Endothelial cell of umbilical vein (primary cell): ENCODE measurements around the gene ITPR2. TPM values are rescaled to one million over a fixed set of nuclear protein-coding genes. Genes with fewer than 3 reads are reported as not detected.

ENCODE experiments used
- BruUV-seq: library from RNA; stranded (reverse); fragments of 400-500 nt; replicated peaks from 2 replicates; lab custom pipeline; 2021; lab: Mats Ljungman, UMichigan
- CTCF ChIA-PET: fragments of 300-600, 350-600 bp; sonication (Branson Sonifier 250); formaldehyde crosslinking; loops from one replicate; lab custom pipeline; 2021; ENCODE audit warnings: antibody characterized with exemption, inconsistent platforms; lab: Charles Lee
- POLR2A ChIA-PET: fragments of 300-600, 350-600 bp; sonication (Branson Sonifier 250); formaldehyde crosslinking; loops from one replicate; lab custom pipeline; 2021; ENCODE audit warnings: antibody characterized with exemption, inconsistent platforms; lab: Charles Lee
- DNase-seq: peaks from one replicate; pipeline ENCODE4 v3.0.0-alpha.2; 2011; ENCODE audit warnings: low read depth, low spot score
- FAIRE-seq: peaks from 2 replicates; lab custom pipeline; 2011; peaks lifted over from hg19 to GRCh38; lab: Jason Lieb, UNC
- H2AFZ ChIP-seq: 2 replicates; pipeline ENCODE4 v1.6.0; 2012; ENCODE audit warnings: low read depth, low read length, control low read depth, inconsistent platforms
- H3K27ac ChIP-seq: 2 replicates; pipeline ENCODE4 v1.5.1; 2011; ENCODE audit warnings: low read depth, mild to moderate bottlenecking, control low read depth, low read length, moderate library complexity; ENCODE audit not compliant: insufficient read depth
- H3K27me3 ChIP-seq, 2 experiments: 2 replicates each; pipeline versions ENCODE4 v1.6.0 to v1.6.1; 2011; ENCODE audit warnings: low read length in 2 of 2, mixed read lengths in 1 of 2; ENCODE audit not compliant: control insufficient read depth in 2 of 2, insufficient read depth in 2 of 2
- H3K36me3 ChIP-seq, 2 experiments: 2 replicates in 1 of 2; 3 replicates in 1 of 2; pipeline ENCODE4 v1.5.1; 2011; ENCODE audit warnings: low read length in 2 of 2, mild to moderate bottlenecking in 1 of 2, moderate library complexity in 1 of 2; ENCODE audit not compliant: control insufficient read depth in 2 of 2, insufficient read depth in 2 of 2; ENCODE audit errors: extremely low read depth in 1 of 2
- H3K4me1 ChIP-seq: 3 replicates; pipeline ENCODE4 v1.5.1; 2011; ENCODE audit warnings: mild to moderate bottlenecking, low read length; ENCODE audit not compliant: control insufficient read depth, insufficient read depth; ENCODE audit errors: extremely low read depth
- H3K4me2 ChIP-seq: 2 replicates; pipeline ENCODE4 v1.6.1; 2011; ENCODE audit warnings: low read length, control low read depth, mixed read lengths; ENCODE audit not compliant: insufficient read depth
- H3K4me3 ChIP-seq, 3 experiments: fragments of 200-600 bp in 1 of 3; sonication (generic), shearing (Covaris generic) in 1 of 3; replicated peaks in 1 of 3; 2 replicates each; pipeline ENCODE4 v1.5.1; 2011 to 2016; ENCODE audit warnings: control low read depth in 3 of 3, low read length in 3 of 3, mild to moderate bottlenecking in 2 of 3, inconsistent platforms in 1 of 3, low read depth in 1 of 3, moderate library complexity in 1 of 3; ENCODE audit not compliant: insufficient read depth in 1 of 3
- H3K79me2 ChIP-seq: 2 replicates; pipeline ENCODE4 v1.6.0; 2012; ENCODE audit warnings: low read length, inconsistent platforms; ENCODE audit not compliant: control insufficient read depth, insufficient read depth
- H3K9ac ChIP-seq: replicated peaks from 2 replicates; pipeline ENCODE3; 2011; ENCODE audit warnings: low read length, control low read depth; ENCODE audit not compliant: insufficient read depth; ENCODE audit errors: extremely low read depth
- H3K9me1 ChIP-seq: replicated peaks from 3 replicates; pipeline ENCODE4 v1.6.0; 2011; ENCODE audit warnings: mild to moderate bottlenecking, low read length; ENCODE audit not compliant: control insufficient read depth, insufficient read depth; ENCODE audit errors: extremely low read depth
- H3K9me3 ChIP-seq: replicated peaks from 2 replicates; pipeline ENCODE4 v1.5.1; 2012; ENCODE audit warnings: low read length, inconsistent platforms; ENCODE audit not compliant: control insufficient read depth, insufficient read depth
- H4K20me1 ChIP-seq: replicated peaks from 2 replicates; pipeline ENCODE3; 2011; ENCODE audit warnings: mild to moderate bottlenecking, low read length; ENCODE audit not compliant: control insufficient read depth, insufficient read depth; ENCODE audit errors: extremely low read depth
- EZH2 ChIP-seq: IDR thresholded peaks from 2 replicates; pipeline ENCODE4 v1.6.1; 2012; ENCODE audit warnings: borderline replicate concordance, low read depth, mild to moderate bottlenecking, moderate library complexity, low read length, inconsistent platforms; ENCODE audit not compliant: severe bottlenecking
- FOS ChIP-seq: IDR thresholded peaks from 2 replicates; pipeline ENCODE4 v1.6.1; 2011; ENCODE audit warnings: mild to moderate bottlenecking, low read length, moderate library complexity, borderline replicate concordance; ENCODE audit not compliant: insufficient read depth
- GATA2 ChIP-seq: IDR thresholded peaks from 2 replicates; pipeline ENCODE4 v1.7.0; 2011; ENCODE audit warnings: low read depth, mild to moderate bottlenecking, moderate library complexity, mixed read lengths, low read length; ENCODE audit not compliant: insufficient read length, insufficient read depth
- JUN ChIP-seq: IDR thresholded peaks from 2 replicates; pipeline ENCODE4 v1.6.1; 2011; ENCODE audit warnings: borderline replicate concordance, low read depth; ENCODE audit not compliant: insufficient read length, insufficient read depth
- MYC ChIP-seq: IDR thresholded peaks from one replicate; pipeline ENCODE4 v1.6.1; 2011; ENCODE audit warnings: mild to moderate bottlenecking, low read depth, low read length
- POLR2A ChIP-seq: IDR thresholded peaks from 2 replicates; pipeline ENCODE4 v1.6.1; 2012; ENCODE audit warnings: low read depth, mild to moderate bottlenecking, control low read depth, low read length
- POLR2AphosphoS5 ChIP-seq: IDR thresholded peaks from 2 replicates; pipeline ENCODE4 v1.6.1; 2012; ENCODE audit warnings: low read depth, mild to moderate bottlenecking, control low read depth, low read length, moderate library complexity; ENCODE audit not compliant: insufficient read depth
- dilution Hi-C: fragments of 300-500 bp; cut with MboI; formaldehyde crosslinking; loops from one replicate; pipeline ENCODE4 v1.15.0; 2019; ENCODE audit warnings: low sequenced_read_pairs; ENCODE audit not compliant: extremely low pct_ligation_motif_present
- intact Hi-C: fragments of 100-400 bp; cut with micrococcal nuclease; formaldehyde crosslinking; loops from one replicate; pipeline ENCODE4 v1.10.0; 2022
- polyA plus RNA-seq, 4 experiments: library from polyadenylated mRNA; depleted of rRNA in 3 of 4; stranded (reverse) in 3 of 4; unstranded in 1 of 4; fragments of >200 nt; gene quantifications; 2 replicates each; pipeline versions ENCODE4 v1.2.1 to v1.2.3, GENCODE V29; 2011 to 2012; ENCODE audit warnings: missing spikeins in 1 of 4
- total RNA-seq: library from RNA; stranded (reverse); gene quantifications from 2 replicates; pipeline ENCODE4 v1.2.3, GENCODE V29; 2021
- TF ChIP-seq, protein P1 (sequence below), 2 donors: IDR thresholded peaks; 1 replicate in 1 of 2; 2 replicates in 1 of 2; pipeline ENCODE4 v1.5.1; 2011; ENCODE audit warnings: low read length in 2 of 2, mild to moderate bottlenecking in 2 of 2, moderate library complexity in 2 of 2, control low read depth in 1 of 2, inconsistent platforms in 1 of 2, low read depth in 1 of 2; ENCODE audit not compliant: insufficient read depth in 1 of 2; ENCODE audit errors: extremely low read depth in 1 of 2
- TF ChIP-seq, protein P2 (sequence below): IDR thresholded peaks from 2 replicates; pipeline ENCODE4 v1.6.1; 2011; ENCODE audit not compliant: insufficient read depth, insufficient read length

The ITPR2 gene
- total and polyA plus RNA-seq, 2 donors (not counting 3 experiments of a cell fraction or from before 2014, with no cell fraction given): 16.2 to 86.8 TPM

DNA sequence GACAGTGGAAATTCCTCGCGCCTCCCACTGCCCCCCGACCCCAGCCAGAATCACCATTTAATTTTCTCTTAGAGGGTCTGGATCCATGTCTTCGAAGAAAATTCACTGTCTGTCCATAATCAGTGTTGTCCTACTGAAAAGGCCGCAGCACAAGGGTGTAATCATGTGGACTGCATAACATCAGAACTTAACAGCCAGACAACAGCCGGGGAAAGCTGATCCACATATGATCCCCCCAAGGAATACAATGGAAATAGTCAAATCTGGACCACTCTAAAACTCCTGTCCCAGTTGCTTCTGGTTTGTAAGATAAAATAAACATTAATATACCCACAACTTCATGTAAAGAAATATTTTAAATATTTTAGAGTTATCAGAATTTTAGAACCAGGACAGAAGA lies 460.1 kb downstream of the ITPR2 start:
- no TSS peak for BruUV-seq
- peaks cover 2% of the 10 kb centered on the region for H3K4me1 ChIP-seq
- H3K27ac ChIP-seq: no peak overlapping the region
- TF ChIP-seq MYC (no peak), FOS (no peak), POLR2AphosphoS5 (no peak), EZH2 (no peak), GATA2 (no peak), POLR2A (no peak), JUN (no peak)
- TF ChIP-seq, protein P1, sequence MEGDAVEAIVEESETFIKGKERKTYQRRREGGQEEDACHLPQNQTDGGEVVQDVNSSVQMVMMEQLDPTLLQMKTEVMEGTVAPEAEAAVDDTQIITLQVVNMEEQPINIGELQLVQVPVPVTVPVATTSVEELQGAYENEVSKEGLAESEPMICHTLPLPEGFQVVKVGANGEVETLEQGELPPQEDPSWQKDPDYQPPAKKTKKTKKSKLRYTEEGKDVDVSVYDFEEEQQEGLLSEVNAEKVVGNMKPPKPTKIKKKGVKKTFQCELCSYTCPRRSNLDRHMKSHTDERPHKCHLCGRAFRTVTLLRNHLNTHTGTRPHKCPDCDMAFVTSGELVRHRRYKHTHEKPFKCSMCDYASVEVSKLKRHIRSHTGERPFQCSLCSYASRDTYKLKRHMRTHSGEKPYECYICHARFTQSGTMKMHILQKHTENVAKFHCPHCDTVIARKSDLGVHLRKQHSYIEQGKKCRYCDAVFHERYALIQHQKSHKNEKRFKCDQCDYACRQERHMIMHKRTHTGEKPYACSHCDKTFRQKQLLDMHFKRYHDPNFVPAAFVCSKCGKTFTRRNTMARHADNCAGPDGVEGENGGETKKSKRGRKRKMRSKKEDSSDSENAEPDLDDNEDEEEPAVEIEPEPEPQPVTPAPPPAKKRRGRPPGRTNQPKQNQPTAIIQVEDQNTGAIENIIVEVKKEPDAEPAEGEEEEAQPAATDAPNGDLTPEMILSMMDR (IDR thresholded peaks at IDR 0.05; ENCODE audit: extremely low read depth in 1 of 2, insufficient read depth in 1 of 2, low read depth in 1 of 2, low read length in 2 of 2): no peak
- TF ChIP-seq, protein P2, sequence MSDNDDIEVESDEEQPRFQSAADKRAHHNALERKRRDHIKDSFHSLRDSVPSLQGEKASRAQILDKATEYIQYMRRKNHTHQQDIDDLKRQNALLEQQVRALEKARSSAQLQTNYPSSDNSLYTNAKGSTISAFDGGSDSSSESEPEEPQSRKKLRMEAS: no peak
- ChIA-PET CTCF (no interaction called here), POLR2A (no interaction called here)
- H2AFZ ChIP-seq: no peak overlapping the region
- H3K79me2 ChIP-seq: no peaks in the 10 kb centered on the region
- H3K9ac ChIP-seq: no peak overlapping the region
- no peaks in the 10 kb centered on the region for H3K9me3 ChIP-seq
- H4K20me1 ChIP-seq: no peaks in the 10 kb centered on the region
- intact Hi-C loops (no loop called here), dilution Hi-C loops (no loop called here)
- H3K4me3 ChIP-seq: no peak overlapping the region
- H3K36me3 ChIP-seq: peaks cover 0 to 2% of the 10 kb centered on the region in 2 experiments
- no peaks in the 10 kb centered on the region for H3K9me1 ChIP-seq
- DNase-seq (no peak), FAIRE-seq (no peak)
- no peaks in the 10 kb centered on the region for H3K27me3 ChIP-seq
- H3K4me2 ChIP-seq: no peak overlapping the region
